Esophagus squamous epithelium (tissue), 4 donors: ENCODE data around the gene SLC6A3.

Experiments
- CTCF ChIP-seq, 6 experiments: fragments of 450-650 bp in 4 of 6; fragments of 200-600 bp in 2 of 6; sonication (generic) in 2 of 6; IDR thresholded peaks; one replicate each; pipeline ENCODE4 v1.5.1; 2016 to 2019; ENCODE audit warnings: antibody characterized with exemption in 6 of 6, mild to moderate bottlenecking in 4 of 6, moderate library complexity in 4 of 6
- POLR2A ChIP-seq, 4 donors: fragments of 450-650 bp; IDR thresholded peaks; one replicate each; pipeline ENCODE4 v1.6.1; 2017; ENCODE audit warnings: antibody characterized with exemption in 4 of 4, mild to moderate bottlenecking in 4 of 4, moderate library complexity in 3 of 4

GRCh38 chr5:1352231-1353219 lies 92.7 kb downstream of the SLC6A3 start:
- TF ChIP-seq CTCF (IDR thresholded peaks at IDR 0.05) (no peak), POLR2A (IDR thresholded peaks at IDR 0.05) (no peak)
